Liver (tissue), 9 donors: ENCODE data around the gene PDCD1. TPM values are rescaled to one million over a fixed set of nuclear protein-coding genes. Genes with fewer than 3 reads are reported as not detected.

Experiments
- DNase-seq: peaks from one replicate; pipeline ENCODE4 v3.0.0-alpha.2; 2017; ENCODE audit warnings: low spot score
- H3K27ac ChIP-seq, 2 donors: one replicate each; pipeline ENCODE4 v1.7.0; 2013; ENCODE audit warnings: inconsistent platforms in 2 of 2, low read length in 2 of 2, control low read depth in 1 of 2, low read depth in 1 of 2, mild to moderate bottlenecking in 1 of 2
- H3K27me3 ChIP-seq, 4 donors: one replicate each; pipeline versions ENCODE4 v1.6.1 to v1.7.0; 2013; ENCODE audit warnings: low read length in 3 of 4, inconsistent platforms in 1 of 4, mild to moderate bottlenecking in 1 of 4, moderate library complexity in 1 of 4; ENCODE audit not compliant: control insufficient read depth in 4 of 4, insufficient read depth in 4 of 4
- H3K36me3 ChIP-seq, 4 donors: one replicate each; pipeline versions ENCODE4 v1.6.1 to v1.7.0; 2013; ENCODE audit warnings: low read length in 3 of 4, mild to moderate bottlenecking in 3 of 4, low read depth in 1 of 4, moderate library complexity in 1 of 4; ENCODE audit not compliant: control insufficient read depth in 4 of 4, insufficient read depth in 3 of 4
- H3K4me1 ChIP-seq, 4 donors: one replicate each; pipeline versions ENCODE4 v1.6.1 to v1.7.0; 2013; ENCODE audit warnings: low read length in 3 of 4, mild to moderate bottlenecking in 3 of 4, moderate library complexity in 1 of 4; ENCODE audit not compliant: control insufficient read depth in 4 of 4, insufficient read depth in 4 of 4
- H3K4me3 ChIP-seq, 3 donors: one replicate each; pipeline versions ENCODE4 v1.6.1 to v1.7.0; 2013; ENCODE audit warnings: low read length in 3 of 3, control low read depth in 1 of 3, low read depth in 1 of 3, mild to moderate bottlenecking in 1 of 3
- H3K9ac ChIP-seq, 2 donors: one replicate each; pipeline ENCODE4 v1.7.0; 2013; ENCODE audit warnings: low read length in 2 of 2, mild to moderate bottlenecking in 2 of 2, moderate library complexity in 2 of 2, control low read depth in 1 of 2, low read depth in 1 of 2
- H3K9me3 ChIP-seq, 4 donors: one replicate each; pipeline versions ENCODE4 v1.6.1 to v1.7.0; 2013; ENCODE audit warnings: low read length in 3 of 4; ENCODE audit not compliant: control insufficient read depth in 4 of 4
- ATF3 ChIP-seq: IDR thresholded peaks from 2 replicates; pipeline ENCODE4 v1.6.1; 2016; ENCODE audit warnings: antibody characterized with exemption
- CTCF ChIP-seq: fragments of 150-350 bp; IDR thresholded peaks from 2 replicates; pipeline ENCODE4 v1.5.1; 2017; ENCODE audit warnings: improper control_type of control experiment, low read depth, low read length; ENCODE audit not compliant: missing input control
- EGR1 ChIP-seq, 2 donors: IDR thresholded peaks; 2 replicates each; pipeline ENCODE4 v1.6.1; 2016 to 2018; ENCODE audit warnings: antibody characterized with exemption in 2 of 2, low read depth in 2 of 2
- FOXA1 ChIP-seq: IDR thresholded peaks from 2 replicates; pipeline ENCODE4 v1.6.1; 2016; ENCODE audit warnings: antibody characterized with exemption
- FOXA2 ChIP-seq: IDR thresholded peaks from 2 replicates; pipeline ENCODE4 v1.6.1; 2016; ENCODE audit warnings: antibody characterized with exemption
- GABPA ChIP-seq, 2 donors: IDR thresholded peaks in 1 of 2; conservative IDR thresholded peaks in 1 of 2; 2 replicates each; pipeline ENCODE4 v1.6.1; 2016; ENCODE audit warnings: antibody characterized with exemption in 2 of 2, mild to moderate bottlenecking in 1 of 2, moderate library complexity in 1 of 2
- HNF4G ChIP-seq: IDR thresholded peaks from 2 replicates; pipeline ENCODE4 v1.6.1; 2016; ENCODE audit warnings: antibody characterized with exemption
- JUND ChIP-seq, 2 donors: IDR thresholded peaks; 2 replicates each; pipeline ENCODE4 v1.6.1; 2016; ENCODE audit warnings: antibody characterized with exemption in 2 of 2
- RAD21 ChIP-seq, 2 donors: IDR thresholded peaks; 2 replicates each; pipeline ENCODE4 v1.6.1; 2016; ENCODE audit warnings: antibody characterized with exemption in 2 of 2, mild to moderate bottlenecking in 2 of 2
- RXRA ChIP-seq, 2 donors: IDR thresholded peaks; 2 replicates each; pipeline ENCODE4 v1.6.1; 2017 to 2018; ENCODE audit warnings: antibody characterized with exemption in 2 of 2, mild to moderate bottlenecking in 1 of 2
- SP1 ChIP-seq: IDR thresholded peaks from 2 replicates; pipeline ENCODE4 v1.6.1; 2018; ENCODE audit warnings: antibody characterized with exemption, mild to moderate bottlenecking
- YY1 ChIP-seq: IDR thresholded peaks from 2 replicates; pipeline ENCODE4 v1.6.1; 2016; ENCODE audit warnings: antibody characterized with exemption, mild to moderate bottlenecking
- WGBS: extraction: QIAGEN DNeasy Blood & Tissue Kit; methylation state at CpG from one replicate; pipeline ENCODE4 v1.1.7; 2013; 5-methylcytosine and 5-hydroxymethylcytosine counted together
- polyA plus RNA-seq, 2 donors: library from polyadenylated mRNA; stranded (reverse) in 1 of 2; unstranded in 1 of 2; fragments of 200-250 nt in 1 of 2; fragments of >200 nt in 1 of 2; fragmentation: Nextera tagmentation in 1 of 2; extraction: Ambion mirVana in 1 of 2; gene quantifications; one replicate each; pipeline versions ENCODE4 v1.2.1 to v1.2.3, GENCODE V29; 2013 to 2015
- total RNA-seq, 2 donors: library from RNA; depleted of rRNA; stranded (reverse); fragments of >200 nt; gene quantifications; one replicate each; pipeline ENCODE4 v1.2.3, GENCODE V29; 2014
- TF ChIP-seq, protein P1 (sequence below): IDR thresholded peaks from 2 replicates; pipeline ENCODE4 v1.6.1; 2016; ENCODE audit warnings: antibody characterized with exemption
- TF ChIP-seq, protein P2 (sequence below): IDR thresholded peaks from 2 replicates; pipeline ENCODE4 v1.6.1; 2016; ENCODE audit warnings: antibody characterized with exemption, mild to moderate bottlenecking
- TF ChIP-seq, protein P3 (sequence below): IDR thresholded peaks from 2 replicates; pipeline ENCODE4 v1.6.1; 2016; ENCODE audit warnings: antibody characterized with exemption
- donor health status: healthy.
- donor health status: healthy.
- donor health status: healthy.
- donor health status: healthy.
- donor health status: healthy.

PDCD1 gene
- total and polyA plus RNA-seq, 4 donors = 0.20 to 0.37 (median 0.25) TPM; not detected in 1

- peaks cover 0 to 12% (median 4%) of the 10 kb centered on the region in 4 donors for H3K4me1 ChIP-seq
- no peak overlapping the region for H3K9ac ChIP-seq
- DNase-seq = no peak
- H3K4me3 ChIP-seq = no peak overlapping the region
- WGBS = 90% methylated on average over 11 of the region's 11 CpGs
- H3K9me3 ChIP-seq = no peaks in the 10 kb centered on the region
- H3K27ac ChIP-seq = no peak overlapping the region
- no peaks in the 10 kb centered on the region for H3K27me3 ChIP-seq
- no peak for TF ChIP-seq YY1
- TF ChIP-seq RAD21 (IDR thresholded peaks at IDR 0.05) = no peak
- no peak for TF ChIP-seq FOXA1
- no peak for TF ChIP-seq GABPA (IDR thresholded peaks at IDR 0.05 in 1 of 2, conservative IDR thresholded peaks at IDR 0.05 in 1 of 2)
- TF ChIP-seq CTCF = no peak
- no peak for TF ChIP-seq FOXA2
- no peak for TF ChIP-seq SP1
- no peak for TF ChIP-seq HNF4G
- TF ChIP-seq EGR1 (IDR thresholded peaks at IDR 0.05; ENCODE audit: low read depth in 2 of 2) = no peak
- TF ChIP-seq, protein P1, sequence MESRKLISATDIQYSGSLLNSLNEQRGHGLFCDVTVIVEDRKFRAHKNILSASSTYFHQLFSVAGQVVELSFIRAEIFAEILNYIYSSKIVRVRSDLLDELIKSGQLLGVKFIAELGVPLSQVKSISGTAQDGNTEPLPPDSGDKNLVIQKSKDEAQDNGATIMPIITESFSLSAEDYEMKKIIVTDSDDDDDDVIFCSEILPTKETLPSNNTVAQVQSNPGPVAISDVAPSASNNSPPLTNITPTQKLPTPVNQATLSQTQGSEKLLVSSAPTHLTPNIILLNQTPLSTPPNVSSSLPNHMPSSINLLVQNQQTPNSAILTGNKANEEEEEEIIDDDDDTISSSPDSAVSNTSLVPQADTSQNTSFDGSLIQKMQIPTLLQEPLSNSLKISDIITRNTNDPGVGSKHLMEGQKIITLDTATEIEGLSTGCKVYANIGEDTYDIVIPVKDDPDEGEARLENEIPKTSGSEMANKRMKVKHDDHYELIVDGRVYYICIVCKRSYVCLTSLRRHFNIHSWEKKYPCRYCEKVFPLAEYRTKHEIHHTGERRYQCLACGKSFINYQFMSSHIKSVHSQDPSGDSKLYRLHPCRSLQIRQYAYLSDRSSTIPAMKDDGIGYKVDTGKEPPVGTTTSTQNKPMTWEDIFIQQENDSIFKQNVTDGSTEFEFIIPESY = no peak
- H3K36me3 ChIP-seq = no peaks in the 10 kb centered on the region
These were observed 16.7 kb downstream of the PDCD1 start for GRCh38 chr2:241842067-241842415.

DNA sequence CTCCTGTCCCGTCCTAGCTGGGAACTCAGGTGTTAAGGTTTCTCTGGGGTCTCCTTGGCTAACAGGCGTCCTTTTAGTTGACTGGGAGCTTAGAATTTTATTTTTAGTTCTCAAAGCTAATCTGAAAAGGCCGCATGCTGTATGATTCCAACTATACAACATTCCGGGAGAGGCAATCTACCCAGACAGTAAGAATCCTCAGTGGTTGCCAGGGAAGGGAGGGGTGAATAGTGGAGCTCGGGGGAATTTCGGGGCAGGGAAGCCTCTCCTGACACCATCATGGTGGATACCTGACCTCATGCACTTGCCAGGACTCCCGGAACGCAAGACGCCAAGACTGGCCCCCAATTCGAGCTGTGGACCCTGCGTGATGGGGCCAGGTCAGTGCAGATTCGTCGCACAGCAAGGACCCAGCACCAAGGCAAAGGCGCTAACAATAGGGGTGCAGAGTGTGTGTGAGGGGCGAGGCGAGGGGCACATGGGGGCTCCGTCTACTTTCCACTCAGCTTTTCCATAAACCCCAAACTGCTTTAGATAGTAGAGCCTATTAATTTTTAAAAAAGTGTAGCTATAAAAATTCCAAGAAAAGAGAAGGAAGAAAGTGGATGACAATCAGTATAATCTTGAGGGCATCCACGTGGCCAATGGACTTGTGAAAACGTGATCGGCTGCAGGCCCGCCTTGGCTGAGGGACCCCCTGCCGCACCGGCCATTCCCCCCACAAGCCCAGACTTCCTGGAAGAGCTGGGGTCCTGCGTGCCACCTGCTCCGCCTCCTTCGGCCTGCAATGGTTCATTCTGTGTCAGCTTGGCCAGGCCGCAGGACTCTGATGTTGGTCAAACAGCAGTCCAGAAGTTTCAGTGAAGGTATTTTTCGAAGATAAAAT is 17.3 kb downstream of the PDCD1 start:
- no peaks in the 10 kb centered on the region for H3K9me3 ChIP-seq
- no peak overlapping the region for H3K9ac ChIP-seq
- H3K27ac ChIP-seq = no peak overlapping the region
- WGBS = 89% methylated on average over 28 of the region's 28 CpGs
- no peaks in the 10 kb centered on the region for H3K27me3 ChIP-seq
- no peak for TF ChIP-seq FOXA2
- TF ChIP-seq, protein P2, sequence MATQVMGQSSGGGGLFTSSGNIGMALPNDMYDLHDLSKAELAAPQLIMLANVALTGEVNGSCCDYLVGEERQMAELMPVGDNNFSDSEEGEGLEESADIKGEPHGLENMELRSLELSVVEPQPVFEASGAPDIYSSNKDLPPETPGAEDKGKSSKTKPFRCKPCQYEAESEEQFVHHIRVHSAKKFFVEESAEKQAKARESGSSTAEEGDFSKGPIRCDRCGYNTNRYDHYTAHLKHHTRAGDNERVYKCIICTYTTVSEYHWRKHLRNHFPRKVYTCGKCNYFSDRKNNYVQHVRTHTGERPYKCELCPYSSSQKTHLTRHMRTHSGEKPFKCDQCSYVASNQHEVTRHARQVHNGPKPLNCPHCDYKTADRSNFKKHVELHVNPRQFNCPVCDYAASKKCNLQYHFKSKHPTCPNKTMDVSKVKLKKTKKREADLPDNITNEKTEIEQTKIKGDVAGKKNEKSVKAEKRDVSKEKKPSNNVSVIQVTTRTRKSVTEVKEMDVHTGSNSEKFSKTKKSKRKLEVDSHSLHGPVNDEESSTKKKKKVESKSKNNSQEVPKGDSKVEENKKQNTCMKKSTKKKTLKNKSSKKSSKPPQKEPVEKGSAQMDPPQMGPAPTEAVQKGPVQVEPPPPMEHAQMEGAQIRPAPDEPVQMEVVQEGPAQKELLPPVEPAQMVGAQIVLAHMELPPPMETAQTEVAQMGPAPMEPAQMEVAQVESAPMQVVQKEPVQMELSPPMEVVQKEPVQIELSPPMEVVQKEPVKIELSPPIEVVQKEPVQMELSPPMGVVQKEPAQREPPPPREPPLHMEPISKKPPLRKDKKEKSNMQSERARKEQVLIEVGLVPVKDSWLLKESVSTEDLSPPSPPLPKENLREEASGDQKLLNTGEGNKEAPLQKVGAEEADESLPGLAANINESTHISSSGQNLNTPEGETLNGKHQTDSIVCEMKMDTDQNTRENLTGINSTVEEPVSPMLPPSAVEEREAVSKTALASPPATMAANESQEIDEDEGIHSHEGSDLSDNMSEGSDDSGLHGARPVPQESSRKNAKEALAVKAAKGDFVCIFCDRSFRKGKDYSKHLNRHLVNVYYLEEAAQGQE = no peak
- TF ChIP-seq SP1 = no peak
- TF ChIP-seq ATF3 = no peak
- TF ChIP-seq, protein P1 = no peak
- TF ChIP-seq, protein P3, sequence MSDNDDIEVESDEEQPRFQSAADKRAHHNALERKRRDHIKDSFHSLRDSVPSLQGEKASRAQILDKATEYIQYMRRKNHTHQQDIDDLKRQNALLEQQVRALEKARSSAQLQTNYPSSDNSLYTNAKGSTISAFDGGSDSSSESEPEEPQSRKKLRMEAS = no peak
- no peak for TF ChIP-seq YY1
- no peak for TF ChIP-seq JUND (IDR thresholded peaks at IDR 0.05)
- TF ChIP-seq RAD21 (IDR thresholded peaks at IDR 0.05) = no peak
- TF ChIP-seq GABPA (IDR thresholded peaks at IDR 0.05 in 1 of 2, conservative IDR thresholded peaks at IDR 0.05 in 1 of 2) = no peak
- TF ChIP-seq RXRA (IDR thresholded peaks at IDR 0.05) = no peak
- H3K4me1 ChIP-seq = peaks cover 0 to 12% (median 4%) of the 10 kb centered on the region in 4 donors
- no peak for DNase-seq
- H3K4me3 ChIP-seq = no peak overlapping the region
- no peaks in the 10 kb centered on the region for H3K36me3 ChIP-seq
